Activated naive CD4-positive, alpha-beta T cell treated with anti-CD3 and anti-CD28 coated beads for 36 hours (primary cell): ENCODE results near the gene SANBR. TPM values are rescaled to one million over a fixed set of nuclear protein-coding genes. Genes with fewer than 3 reads are reported as not detected.

Source experiments
- CTCF ChIA-PET: fragments of 350-600 bp; sonication (Branson Sonifier 250); formaldehyde crosslinking; loops from one replicate; lab custom pipeline; 2021; ENCODE audit warnings: antibody characterized with exemption; lab: Charles Lee
- DNase-seq: peaks from one replicate; pipeline ENCODE4 v3.0.0-alpha.2; 2020
- H3K27ac Mint-ChIP-seq: one replicate; pipeline ENCODE4 v1.8.0; 2021; ENCODE audit warnings: mild to moderate bottlenecking, mixed read lengths
- H3K27me3 Mint-ChIP-seq: one replicate; pipeline ENCODE4 v1.8.0; 2021; ENCODE audit warnings: low read depth, mixed read lengths
- H3K36me3 Mint-ChIP-seq: one replicate; pipeline ENCODE4 v1.8.0; 2021; ENCODE audit warnings: low read depth, mixed read lengths
- H3K4me1 Mint-ChIP-seq: one replicate; pipeline ENCODE4 v1.8.0; 2021; ENCODE audit warnings: low read depth, mixed read lengths
- H3K4me3 Mint-ChIP-seq: one replicate; pipeline ENCODE4 v1.8.0; 2021; ENCODE audit warnings: mild to moderate bottlenecking, moderate library complexity, mixed read lengths
- H3K9me3 Mint-ChIP-seq: one replicate; pipeline ENCODE4 v1.8.0; 2021; ENCODE audit warnings: mixed read lengths
- intact Hi-C: fragments of 100-400 bp; cut with micrococcal nuclease; formaldehyde crosslinking; loops from one replicate; pipeline ENCODE4 v1.15.1; 2023
- total RNA-seq, 2 experiments: library from RNA; stranded (reverse); gene quantifications; one replicate each; pipeline ENCODE4 v1.2.3, GENCODE V29; 2021

The SANBR gene
- total RNA-seq, 2 experiments from 2014 or later, result 1.9 to 2.1 TPM

- H3K27me3 Mint-ChIP-seq, result no peaks in the 10 kb centered on the region
- intact Hi-C loops, result no loop called here
- H3K27ac Mint-ChIP-seq, result no peak overlapping the region
- H3K36me3 Mint-ChIP-seq, result no peaks in the 10 kb centered on the region
- DNase-seq, result no peak
- H3K9me3 Mint-ChIP-seq, result no peaks in the 10 kb centered on the region
- H3K4me3 Mint-ChIP-seq, result no peak overlapping the region
- no peaks in the 10 kb centered on the region for H3K4me1 Mint-ChIP-seq
- CTCF ChIA-PET, result interaction anchor here (0.9 kb wide), 1 partner anchor 31 kb away, joined by 3 read pairs; no protein-coding TSS in a partner anchor
These were observed 25.8 kb downstream of the SANBR start for GRCh38 chr2:61091485-61091884.

- no peaks in the 10 kb centered on the region for H3K36me3 Mint-ChIP-seq
- CTCF ChIA-PET, result interaction anchor here (0.6 kb wide), 1 partner anchor 938 kb away, joined by 3 read pairs; no protein-coding TSS in a partner anchor
- H3K27ac Mint-ChIP-seq, result no peak overlapping the region
- intact Hi-C loops, result no loop called here
- H3K27me3 Mint-ChIP-seq, result no peaks in the 10 kb centered on the region
- no peaks in the 10 kb centered on the region for H3K9me3 Mint-ChIP-seq
- DNase-seq, result no peak
- no peak overlapping the region for H3K4me3 Mint-ChIP-seq
- H3K4me1 Mint-ChIP-seq, result no peaks in the 10 kb centered on the region
These were observed 30.8 kb downstream of the SANBR start for GRCh38 chr2:61096438-61096837.

- Mint-ChIP-seq H3K36me3 (no peaks in the 10 kb centered on the region), H3K27ac (no peak overlapping the region), H3K9me3 (no peaks in the 10 kb centered on the region), H3K4me3 (no peak overlapping the region), H3K4me1 (no peaks in the 10 kb centered on the region), H3K27me3 (no peaks in the 10 kb centered on the region)
- no peak for DNase-seq
- intact Hi-C loops, result no loop called here
- CTCF ChIA-PET, result no interaction called here
These were observed 35.1 kb downstream of the SANBR start for GRCh38 chr2:61100801-61101200.

GRCh38 chr2:61109291-61109690, 43.6 kb downstream of the SANBR start:
- Mint-ChIP-seq H3K4me3 (no peak overlapping the region), H3K9me3 (peaks cover 8% of the 10 kb centered on the region), H3K36me3 (peaks cover 6% of the 10 kb centered on the region), H3K4me1 (no peaks in the 10 kb centered on the region), H3K27me3 (no peaks in the 10 kb centered on the region), H3K27ac (no peak overlapping the region)
- intact Hi-C loops, result no loop called here
- DNase-seq, result no peak
- CTCF ChIA-PET, result no interaction called here

- H3K9me3 Mint-ChIP-seq, result peaks cover 8% of the 10 kb centered on the region
- no peak overlapping the region for H3K27ac Mint-ChIP-seq
- CTCF ChIA-PET, result no interaction called here
- DNase-seq, result no peak
- peaks cover 6% of the 10 kb centered on the region for H3K36me3 Mint-ChIP-seq
- no peaks in the 10 kb centered on the region for H3K4me1 Mint-ChIP-seq
- no peaks in the 10 kb centered on the region for H3K27me3 Mint-ChIP-seq
- intact Hi-C loops, result no loop called here
- no peak overlapping the region for H3K4me3 Mint-ChIP-seq
These were observed 46.0 kb downstream of the SANBR start for GRCh38 chr2:61111708-61112107.

GRCh38 chr2:61114147-61114546, 48.5 kb downstream of the SANBR start:
- CTCF ChIA-PET, result no interaction called here
- H3K4me3 Mint-ChIP-seq, result no peak overlapping the region
- intact Hi-C loops, result no loop called here
- no peak overlapping the region for H3K27ac Mint-ChIP-seq
- no peak for DNase-seq
- H3K27me3 Mint-ChIP-seq, result no peaks in the 10 kb centered on the region
- peaks cover 8% of the 10 kb centered on the region for H3K9me3 Mint-ChIP-seq
- peaks cover 2% of the 10 kb centered on the region for H3K4me1 Mint-ChIP-seq
- H3K36me3 Mint-ChIP-seq, result peaks cover 6% of the 10 kb centered on the region

Other genes with a start within 250 kb of the SANBR start
- 10 to 100 TPM; 40.3 to 40.5 TPM for gene REL, start 184.3 kb upstream of the SANBR start, total RNA-seq
- 10 to 100 TPM; 16.0 to 17.1 TPM for gene PEX13, start 48.2 kb upstream of the SANBR start, total RNA-seq
- 1 to 10 TPM; 6.0 to 6.5 TPM for gene PUS10, start 47.6 kb upstream of the SANBR start, total RNA-seq
- gene C2orf74, start 96.3 kb downstream of the SANBR start, total RNA-seq, result 10 to 100 TPM; 12.6 to 12.7 TPM